Measurements from ENCODE around the gene RHBDD1.
A peak's percentile ranks its signal among the peaks of the same experiment; 100 is the strongest.

The RHBDD1 gene

GRCh38 chr2:226882606-226883005 lies 46.8 kb downstream of the RHBDD1 start:
- no peak for TF ChIP-seq CTCF (conservative IDR thresholded peaks at IDR 0.05; ENCODE audit: control insufficient read depth, insufficient read depth, low read depth, low read length)
- no peak overlapping the region for H3K4me3 ChIP-seq (ENCODE audit: control insufficient read depth, low read depth, low read length)
- DNase-seq (ENCODE audit: low read depth), result peak; percentile 28

- no peak overlapping the region for H3K4me3 ChIP-seq (ENCODE audit: control insufficient read depth, low read depth, low read length)
- no peak for DNase-seq (ENCODE audit: low read depth)
- no peak for TF ChIP-seq CTCF (conservative IDR thresholded peaks at IDR 0.05; ENCODE audit: control insufficient read depth, insufficient read depth, low read depth, low read length)
Measured at GRCh38 chr2:226883296-226883795, 47.5 kb downstream of the RHBDD1 start.

GRCh38 chr2:226884166-226884565 lies 48.3 kb downstream of the RHBDD1 start:
- no peak for TF ChIP-seq CTCF (conservative IDR thresholded peaks at IDR 0.05; ENCODE audit: control insufficient read depth, insufficient read depth, low read depth, low read length)
- DNase-seq (ENCODE audit: low read depth), result no peak
- no peak overlapping the region for H3K4me3 ChIP-seq (ENCODE audit: control insufficient read depth, low read depth, low read length)

- peak; percentile 55 for DNase-seq (ENCODE audit: low read depth)
- no peak for TF ChIP-seq CTCF (conservative IDR thresholded peaks at IDR 0.05; ENCODE audit: control insufficient read depth, insufficient read depth, low read depth, low read length)
- no peak overlapping the region for H3K4me3 ChIP-seq (ENCODE audit: control insufficient read depth, low read depth, low read length)
Measured at GRCh38 chr2:226885769-226886435, 50.0 kb downstream of the RHBDD1 start.

- no peak for TF ChIP-seq CTCF (conservative IDR thresholded peaks at IDR 0.05; ENCODE audit: control insufficient read depth, insufficient read depth, low read depth, low read length)
- peak; percentile 78 for DNase-seq (ENCODE audit: low read depth)
- H3K4me3 ChIP-seq (ENCODE audit: control insufficient read depth, low read depth, low read length), result no peak overlapping the region
Measured at GRCh38 chr2:226887940-226888339, 52.1 kb downstream of the RHBDD1 start.

GRCh38 chr2:226888378-226888965 lies 52.6 kb downstream of the RHBDD1 start:
- peak; percentile 70 for DNase-seq (ENCODE audit: low read depth)
- no peak for TF ChIP-seq CTCF (conservative IDR thresholded peaks at IDR 0.05; ENCODE audit: control insufficient read depth, insufficient read depth, low read depth, low read length)
- no peak overlapping the region for H3K4me3 ChIP-seq (ENCODE audit: control insufficient read depth, low read depth, low read length)
